Stomach (tissue), 4 donors: ENCODE data around the gene NCKAP5.

Experiments used
- CTCF ChIP-seq, 7 experiments: fragments of 450-650 bp in 4 of 7; fragments of 200-600 bp in 3 of 7; sonication (generic) in 3 of 7; IDR thresholded peaks; one replicate each; pipeline ENCODE4 v1.5.1; 2016 to 2019; ENCODE audit warnings: antibody characterized with exemption in 7 of 7, control low read depth in 2 of 7, mild to moderate bottlenecking in 1 of 7
- POLR2A ChIP-seq, 4 donors: fragments of 450-650 bp; IDR thresholded peaks; one replicate each; pipeline ENCODE4 v1.6.1; 2016; ENCODE audit warnings: antibody characterized with exemption in 4 of 4, control low read depth in 2 of 4, mild to moderate bottlenecking in 1 of 4, moderate library complexity in 1 of 4
- POLR2AphosphoS5 ChIP-seq, 3 donors: sonication (generic); formaldehyde crosslinking; IDR thresholded peaks; one replicate each; pipeline ENCODE4 v1.6.1; 2016; ENCODE audit warnings: antibody characterized with exemption in 3 of 3

- TF ChIP-seq CTCF (IDR thresholded peaks at IDR 0.05): no peak
- no peak for TF ChIP-seq POLR2A (IDR thresholded peaks at IDR 0.05)
- no peak for TF ChIP-seq POLR2AphosphoS5 (IDR thresholded peaks at IDR 0.05)
Measured at GRCh38 chr2:132813422-132813821, 754.8 kb downstream of the NCKAP5 start.
